Stomach (tissue), 19 donors: ENCODE data around the gene PLOD2. TPM values are rescaled to one million over a fixed set of nuclear protein-coding genes. Genes with fewer than 3 reads are reported as not detected.

Experiments used
- DNase-seq, 2 donors: peaks; one replicate each; pipeline versions ENCODE4 v3.0.0 to v3.0.0-alpha.2; 2013 to 2019
- H3K27ac ChIP-seq, 5 donors: fragments of 200-600 bp in 4 of 5; sonication (generic) in 4 of 5; one replicate each; pipeline ENCODE4 v1.5.1; 2013 to 2019; ENCODE audit warnings: mild to moderate bottlenecking in 1 of 5, moderate library complexity in 1 of 5
- H3K27me3 ChIP-seq, 3 donors: fragments of 200-600 bp; sonication (generic); one replicate each; pipeline ENCODE4 v1.5.1; 2017 to 2019; ENCODE audit warnings: mixed run types in 1 of 3
- H3K36me3 ChIP-seq, 4 donors: fragments of 200-600 bp; sonication (generic); 1 replicate in 3 of 4; 2 replicates in 1 of 4; pipeline ENCODE4 v1.5.1; 2016 to 2019
- H3K4me1 ChIP-seq, 4 donors: fragments of 200-600 bp; sonication (generic); one replicate each; pipeline ENCODE4 v1.5.1; 2016 to 2019
- H3K4me3 ChIP-seq, 4 donors: fragments of 200-600 bp; sonication (generic) in 3 of 4; one replicate each; pipeline ENCODE4 v1.5.1; 2016 to 2019; ENCODE audit warnings: mild to moderate bottlenecking in 1 of 4
- H3K9me3 ChIP-seq, 4 donors: fragments of 200-600 bp; sonication (generic); one replicate each; pipeline ENCODE4 v1.5.1; 2016 to 2019
- CTCF ChIP-seq, 7 experiments: fragments of 450-650 bp in 4 of 7; fragments of 200-600 bp in 3 of 7; sonication (generic) in 3 of 7; IDR thresholded peaks; one replicate each; pipeline ENCODE4 v1.5.1; 2016 to 2019; ENCODE audit warnings: antibody characterized with exemption in 7 of 7, control low read depth in 2 of 7, mild to moderate bottlenecking in 1 of 7
- EP300 ChIP-seq: sonication (generic); formaldehyde crosslinking; IDR thresholded peaks from one replicate; pipeline ENCODE4 v1.6.1; 2017; ENCODE audit warnings: antibody characterized with exemption
- POLR2A ChIP-seq, 4 donors: fragments of 450-650 bp; IDR thresholded peaks; one replicate each; pipeline ENCODE4 v1.6.1; 2016; ENCODE audit warnings: antibody characterized with exemption in 4 of 4, control low read depth in 2 of 4, mild to moderate bottlenecking in 1 of 4, moderate library complexity in 1 of 4
- POLR2AphosphoS5 ChIP-seq, 3 donors: sonication (generic); formaldehyde crosslinking; IDR thresholded peaks; one replicate each; pipeline ENCODE4 v1.6.1; 2016; ENCODE audit warnings: antibody characterized with exemption in 3 of 3
- WGBS, 5 donors: extraction: QIAGEN DNeasy Blood & Tissue Kit in 3 of 5; methylation state at CpG; one replicate each; pipeline versions ENCODE4 v1.1.5 to v1.1.7; 2013 to 2018; 5-methylcytosine and 5-hydroxymethylcytosine counted together
- intact Hi-C: fragments of 100-400 bp; cut with DNase I; formaldehyde crosslinking; loops from one replicate; pipeline ENCODE4 v1.15.1; 2023; ENCODE audit warnings: low total_unique reads
- long read RNA-seq, 10 donors: transcript quantifications; one replicate each; lab custom pipeline, GENCODE V29; 2026
- polyA plus RNA-seq, 3 donors: library from polyadenylated mRNA; stranded (reverse); fragments of 200-250 nt; gene quantifications; one replicate each; pipeline ENCODE4 v1.2.3, GENCODE V29; 2013
- total RNA-seq, 5 donors: library from RNA; depleted of rRNA; stranded (reverse); fragments of >200 nt; gene quantifications; one replicate each; pipeline versions ENCODE4 v1.1.0 to v1.2.3, GENCODE V29; 2014 to 2016
- donor health status: healthy with polysubstance abuse.
- donor health status: Bipolar disorder and iron deficiency.
- donor health status: healthy.

Gene PLOD2
- 10 to 100 TPM; 24.5 to 99.5 (median 57.8) TPM for total RNA-seq
- polyA plus RNA-seq = 10 to 100 TPM; 18.1 to 37.0 (median 20.3) TPM
- long read RNA-seq, donor 1, partial matches to known transcripts = 0 of 4 reads
- long read RNA-seq, donor 1, other reads (novel, unspliced or antisense) = 0 of 4 reads
- long read RNA-seq, donor 2, transcript PLOD2-201 (20 exons, 3,732 nt) = minor isoform, 6 of 13 reads
- long read RNA-seq, donor 2, transcript PLOD2-202 (19 exons, 3,665 nt) = major isoform, 7 of 13 reads
- long read RNA-seq, donor 2, partial matches to known transcripts = 0 of 13 reads
- long read RNA-seq, donor 2, other reads (novel, unspliced or antisense) = 0 of 13 reads
- long read RNA-seq, donor 3, partial matches to known transcripts = 0 of 1 reads
- long read RNA-seq, donor 3, other reads (novel, unspliced or antisense) = 0 of 1 reads
- long read RNA-seq, donor 4, partial matches to known transcripts = 0 of 2 reads
- long read RNA-seq, donor 4, other reads (novel, unspliced or antisense) = 0 of 2 reads
- long read RNA-seq, donor 5, transcript PLOD2-202 (19 exons, 3,665 nt) = major isoform, 7 of 13 reads
- long read RNA-seq, donor 5, transcript PLOD2-201 (20 exons, 3,732 nt) = minor isoform, 5 of 13 reads
- long read RNA-seq, donor 5, partial matches to known transcripts = 0 of 13 reads
- long read RNA-seq, donor 5, other reads (novel, unspliced or antisense) = 0 of 13 reads
- long read RNA-seq, donor 6 = 0 reads
- long read RNA-seq, donor 7, transcript PLOD2-201 (20 exons, 3,732 nt) = major isoform, 7 of 10 reads
- long read RNA-seq, donor 7, partial matches to known transcripts = 0 of 10 reads
- long read RNA-seq, donor 7, other reads (novel, unspliced or antisense) = 0 of 10 reads
- long read RNA-seq, donor 8, partial matches to known transcripts = 0 of 7 reads
- long read RNA-seq, donor 8, other reads (novel, unspliced or antisense) = 0 of 7 reads
- long read RNA-seq, donor 9, transcript PLOD2-202 (19 exons, 3,665 nt) = major isoform, 5 of 9 reads
- long read RNA-seq, donor 9, partial matches to known transcripts = 0 of 9 reads
- long read RNA-seq, donor 9, other reads (novel, unspliced or antisense) = 0 of 9 reads
- long read RNA-seq, donor 10, partial matches to known transcripts = 0 of 3 reads
- long read RNA-seq, donor 10, other reads (novel, unspliced or antisense) = 0 of 3 reads

- DNase-seq = peak; percentile 84 to 95
- Histone ChIP-seq H3K27ac (peak within 1 kb of the TSS; percentile 93 to 96 (median 95)), H3K4me1 (peaks cover 19 to 79% (median 47%) of the 10 kb centered on the region in 4 donors), H3K27me3 (peaks cover 0 to 13% (median 9%) of the 10 kb centered on the region in 3 donors), H3K36me3 (no peaks in the 10 kb centered on the region), H3K9me3 (no peaks in the 10 kb centered on the region), H3K4me3 (peak within 1 kb of the TSS; percentile 77 to 80 (median 78))
- 0 to 1% (median 1%) methylated on average over 18 to 74 of the region's 74 CpGs for WGBS, 5 donors
- no peak for TF ChIP-seq EP300
- TF ChIP-seq POLR2AphosphoS5 (IDR thresholded peaks at IDR 0.05) = peak; percentile 26 to 96 (median 96)
- peak in 1 of 4 donors; percentile 90 for TF ChIP-seq POLR2A (IDR thresholded peaks at IDR 0.05)
- intact Hi-C loops = no loop called here
These were observed at the start of gene PLOD2 for GRCh38 chr3:146160964-146161662. Gene PLOD2, minus strand, starts transcription at chr3:146161184. Its CDS starts 195 bp downstream, at chr3:146160989.

- peaks cover 0 to 31% (median 18%) of the 10 kb centered on the region in 4 donors for H3K36me3 ChIP-seq
- no peak for DNase-seq
- no peaks in the 10 kb centered on the region for H3K9me3 ChIP-seq
- intact Hi-C loops = no loop called here
- H3K4me1 ChIP-seq = no peaks in the 10 kb centered on the region
- TF ChIP-seq POLR2A (IDR thresholded peaks at IDR 0.05) (no peak), EP300 (no peak), CTCF (IDR thresholded peaks at IDR 0.05) (no peak), POLR2AphosphoS5 (IDR thresholded peaks at IDR 0.05) (no peak)
- H3K27me3 ChIP-seq = no peaks in the 10 kb centered on the region
- H3K27ac ChIP-seq = no peak overlapping the region
- H3K4me3 ChIP-seq = no peak overlapping the region
These were observed 48.4 kb upstream of the PLOD2 start for GRCh38 chr3:146209371-146209770.

- peaks cover 0 to 40% (median 21%) of the 10 kb centered on the region in 4 donors for H3K36me3 ChIP-seq
- no peak overlapping the region for H3K4me3 ChIP-seq
- no peaks in the 10 kb centered on the region for H3K27me3 ChIP-seq
- TF ChIP-seq POLR2AphosphoS5 (IDR thresholded peaks at IDR 0.05) (no peak), CTCF (IDR thresholded peaks at IDR 0.05) (no peak), POLR2A (IDR thresholded peaks at IDR 0.05) (no peak), EP300 (no peak)
- no peaks in the 10 kb centered on the region for H3K9me3 ChIP-seq
- intact Hi-C loops = no loop called here
- DNase-seq = no peak
- no peak overlapping the region for H3K27ac ChIP-seq
- no peaks in the 10 kb centered on the region for H3K4me1 ChIP-seq
These were observed 42.8 kb upstream of the PLOD2 start for GRCh38 chr3:146203776-146204175.

- H3K9me3 ChIP-seq = no peaks in the 10 kb centered on the region
- H3K27me3 ChIP-seq = no peaks in the 10 kb centered on the region
- WGBS, 5 donors = 69 to 80% (median 74%) methylated on average over 2 of the region's 2 CpGs
- H3K27ac ChIP-seq = no peak overlapping the region
- peaks cover 0 to 20% (median 8%) of the 10 kb centered on the region in 4 donors for H3K36me3 ChIP-seq
- H3K4me3 ChIP-seq = no peak overlapping the region
- DNase-seq = no peak
- intact Hi-C loops = no loop called here
- no peak for TF ChIP-seq POLR2A (IDR thresholded peaks at IDR 0.05)
- TF ChIP-seq POLR2AphosphoS5 (IDR thresholded peaks at IDR 0.05) = no peak
- no peak for TF ChIP-seq CTCF (IDR thresholded peaks at IDR 0.05)
- TF ChIP-seq EP300 = no peak
- peaks cover 0 to 10% (median 3%) of the 10 kb centered on the region in 4 donors for H3K4me1 ChIP-seq
These were observed 39.7 kb upstream of the PLOD2 start for GRCh38 chr3:146200461-146201220.
